ENCODE data around the gene DNLZ.

- TF ChIP-seq POLR2A (IDR thresholded peaks at IDR 0.05; ENCODE audit: low read depth, low read length): no peak
- no peak for TF ChIP-seq POLR2AphosphoS5 (IDR thresholded peaks at IDR 0.05; ENCODE audit: low read depth, low read length)
- no peak for TF ChIP-seq TAF1 (IDR thresholded peaks at IDR 0.05; ENCODE audit: borderline replicate concordance, low read depth, low read length)
These were observed 9.6 kb downstream of the DNLZ start for GRCh38 chr9:136353757-136354488.

Data from GM12892 (cell line).